K562 (cell line): Measurements from ENCODE around the gene SPOCK3. TPM values are rescaled to one million over a fixed set of nuclear protein-coding genes. Genes with fewer than 3 reads are reported as not detected.

Source experiments
- ATAC-seq: fragments of 200-7000 bp; cut with Tn5 transposase; 3 replicates; pipeline ENCODE4 v1.9.1; 2020; ENCODE audit warnings: moderate library complexity
- BruUV-seq: library from RNA; stranded (reverse); fragments of 400-500 nt; replicated peaks from 2 replicates; lab custom pipeline; 2021; lab: Mats Ljungman, UMichigan
- CTCF ChIA-PET: fragments of 300-600 bp; formaldehyde crosslinking; extraction: SDS; loops from one replicate; lab custom pipeline; 2021; ENCODE audit warnings: low intra/inter-chr PET ratio; lab: Yijun Ruan, JAX
- POLR2A ChIA-PET: fragments of 300-600, 350-650 bp; sonication (Branson Sonifier 250); formaldehyde crosslinking; extraction: SDS; loops from one replicate; lab custom pipeline; 2021; ENCODE audit warnings: antibody characterized with exemption, inconsistent platforms; lab: Yijun Ruan, JAX
- DNase-seq, 4 experiments: peaks; one replicate each; pipeline versions ENCODE4 v3.0.0 to v3.0.0-alpha.2; 2011 to 2018; ENCODE audit warnings: low spot score in 3 of 4, mixed read lengths in 3 of 4; ENCODE audit errors: extremely low read depth in 1 of 4
- FAIRE-seq: peaks from 2 replicates; lab custom pipeline; 2011; peaks lifted over from hg19 to GRCh38; lab: Jason Lieb, UNC
- H2AFZ ChIP-seq: 2 replicates; pipeline ENCODE4 v1.6.0; 2011; ENCODE audit warnings: low read depth, low read length, control low read depth, inconsistent platforms
- H3K27ac ChIP-seq: fragments of 200-600 bp; 3 replicates; pipeline ENCODE4 v1.8.0; 2011; ENCODE audit warnings: low read depth, mild to moderate bottlenecking, control low read depth, inconsistent platforms, low read length, moderate library complexity, mixed read lengths; ENCODE audit errors: extremely low read depth
- H3K27me3 ChIP-seq, 2 experiments: fragments of 300-600 bp in 1 of 2; 2 replicates in 1 of 2; 3 replicates in 1 of 2; pipeline versions ENCODE4 v1.6.0 to v1.8.0; 2011; ENCODE audit warnings: inconsistent platforms in 2 of 2, low read length in 2 of 2, mild to moderate bottlenecking in 1 of 2, mixed read lengths in 1 of 2, moderate library complexity in 1 of 2; ENCODE audit not compliant: control insufficient read depth in 2 of 2, insufficient read depth in 2 of 2
- H3K36me3 ChIP-seq: fragments of 300-600 bp; 3 replicates; pipeline ENCODE4 v1.8.0; 2011; ENCODE audit warnings: mild to moderate bottlenecking, low read length, inconsistent platforms; ENCODE audit not compliant: control insufficient read depth, insufficient read depth
- H3K4me1 ChIP-seq, 2 experiments: fragments of 200-600 bp in 1 of 2; replicated peaks in 1 of 2; 2 replicates in 1 of 2; 3 replicates in 1 of 2; pipeline versions ENCODE4 v1.5.1 to v1.8.0; 2011; ENCODE audit warnings: inconsistent platforms in 2 of 2, low read length in 2 of 2, mild to moderate bottlenecking in 1 of 2, mixed read lengths in 1 of 2, moderate library complexity in 1 of 2; ENCODE audit not compliant: control insufficient read depth in 2 of 2, insufficient read depth in 2 of 2
- H3K4me2 ChIP-seq: 2 replicates; pipeline ENCODE4 v1.6.1; 2011; ENCODE audit warnings: low read length, control low read depth, inconsistent platforms, mixed read lengths; ENCODE audit not compliant: insufficient read depth
- H3K4me3 ChIP-seq: fragments of 200-600 bp; sonication (generic), shearing (Covaris generic); 2 replicates; pipeline ENCODE4 v1.5.1; 2016; ENCODE audit warnings: control low read depth, inconsistent platforms
- H3K79me2 ChIP-seq: fragments of 200-600 bp; 3 replicates; pipeline ENCODE4 v1.8.0; 2011; ENCODE audit warnings: low read length, inconsistent platforms; ENCODE audit not compliant: control insufficient read depth, insufficient read depth
- H3K9ac ChIP-seq, 2 experiments: 2 replicates each; pipeline versions ENCODE4 v1.6.0 to v1.6.1; 2011; ENCODE audit warnings: low read depth in 2 of 2, low read length in 2 of 2, control low read depth in 1 of 2, inconsistent platforms in 1 of 2, mild to moderate bottlenecking in 1 of 2, mixed read lengths in 1 of 2; ENCODE audit not compliant: insufficient read depth in 1 of 2
- H3K9me1 ChIP-seq: one replicate; pipeline ENCODE4 v1.6.0; 2011; ENCODE audit warnings: inconsistent platforms, mild to moderate bottlenecking, low read length, moderate library complexity; ENCODE audit not compliant: control insufficient read depth, insufficient read depth
- H3K9me3 ChIP-seq: replicated peaks from 2 replicates; pipeline ENCODE4 v1.5.1; 2011; ENCODE audit warnings: low read depth, low read length, inconsistent platforms; ENCODE audit not compliant: control insufficient read depth, insufficient read depth
- H4K20me1 ChIP-seq: replicated peaks from 2 replicates; pipeline ENCODE4 v1.6.1; 2011; ENCODE audit warnings: low read length, inconsistent platforms, mixed read lengths; ENCODE audit not compliant: control insufficient read depth, insufficient read depth
- CHD1 ChIP-seq: fragments of 200-600 bp; sonication (generic); IDR thresholded peaks from one replicate; pipeline ENCODE4 v1.6.1; 2012; ENCODE audit warnings: mild to moderate bottlenecking, moderate library complexity, low read length, inconsistent platforms
- ELK3 ChIP-seq: fragments of 450-650 bp; formaldehyde crosslinking; IDR thresholded peaks from 2 replicates; pipeline ENCODE4 v1.4.0; 2020; ENCODE audit warnings: mild to moderate bottlenecking
- FOS ChIP-seq: IDR thresholded peaks from 3 replicates; pipeline ENCODE4 v1.6.1; 2011; ENCODE audit not compliant: insufficient read length; ENCODE audit errors: extremely low read depth
- IRF2 ChIP-seq: sonication (generic); formaldehyde crosslinking; IDR thresholded peaks from 2 replicates; pipeline ENCODE4 v1.8.1; 2022; ENCODE audit warnings: mild to moderate bottlenecking, missing genetic modification reagents
- NR1H2 ChIP-seq: sonication (generic); formaldehyde crosslinking; IDR thresholded peaks from 2 replicates; pipeline ENCODE4 v1.4.0; 2020; ENCODE audit warnings: mild to moderate bottlenecking, missing genetic modification reagents
- RAD21 ChIP-seq, 2 experiments: fragments of 250-450 bp in 1 of 2; fragments of 450-650 bp in 1 of 2; sonication (Bioruptor Pico) in 1 of 2; formaldehyde crosslinking in 1 of 2; IDR thresholded peaks in 1 of 2; conservative IDR thresholded peaks in 1 of 2; 2 replicates each; pipeline versions ENCODE4 v1.4.0 to v1.8.0; 2020 to 2022; ENCODE audit warnings: mild to moderate bottlenecking in 2 of 2, moderate library complexity in 1 of 2
- RBM22 ChIP-seq: fragments of 200-400 bp; formaldehyde crosslinking; IDR thresholded peaks from 2 replicates; pipeline ENCODE4 v1.6.1; 2018; ENCODE audit warnings: low read length, low read depth; ENCODE audit not compliant: poor library complexity, severe bottlenecking
- RBM25 ChIP-seq: fragments of 200-400 bp; formaldehyde crosslinking; IDR thresholded peaks from 2 replicates; pipeline ENCODE4 v1.6.1; 2018; ENCODE audit warnings: low read length, low read depth, moderate library complexity; ENCODE audit not compliant: severe bottlenecking
- RBM34 ChIP-seq: fragments of 200-400 bp; formaldehyde crosslinking; IDR thresholded peaks from 2 replicates; pipeline ENCODE4 v1.6.1; 2018; ENCODE audit warnings: low read length, borderline replicate concordance; ENCODE audit not compliant: insufficient read depth
- REST ChIP-seq, 2 experiments: fragments of 450-650 bp; formaldehyde crosslinking in 1 of 2; IDR thresholded peaks; 2 replicates each; pipeline versions ENCODE4 v1.4.0 to v1.6.1; 2014 to 2020; ENCODE audit warnings: mild to moderate bottlenecking in 2 of 2, borderline replicate concordance in 1 of 2, low read depth in 1 of 2
- SREBF1 ChIP-seq: fragments of 150-350 bp; IDR thresholded peaks from 2 replicates; pipeline ENCODE4 v1.6.1; 2014; ENCODE audit warnings: antibody characterized with exemption, low read depth, low read length, borderline replicate concordance
- ZEB2 ChIP-seq: fragments of 450-650 bp; IDR thresholded peaks from 2 replicates; pipeline ENCODE4 v1.6.1; 2016
- ZNF174 ChIP-seq: fragments of 250-450 bp; sonication (Bioruptor Pico); IDR thresholded peaks from 2 replicates; pipeline ENCODE4 v1.4.0; 2020; ENCODE audit warnings: mild to moderate bottlenecking
- ZNF583 ChIP-seq: fragments of 250-450 bp; sonication (Bioruptor Pico); IDR thresholded peaks from 2 replicates; pipeline ENCODE4 v1.4.0; 2020
- WGBS: fragments of 100-300 bp; shearing (Covaris generic); methylation state at CpG from one replicate; pipeline ENCODE4 v1.1.6; 2016; ENCODE audit warnings: low coverage, mixed read lengths; ENCODE audit not compliant: insufficient coverage; ENCODE audit errors: missing lambda C conversion rate; 5-methylcytosine and 5-hydroxymethylcytosine counted together
- in situ Hi-C: fragments of 300-500 bp; cut with MboI; formaldehyde crosslinking; loops from 4 replicates; pipeline ENCODE4 v1.15.0; 2018; ENCODE audit warnings: inconsistent platforms, mixed read lengths
- intact Hi-C: fragments of 100-400 bp; cut with micrococcal nuclease; formaldehyde crosslinking; loops from 2 replicates; pipeline ENCODE4 v1.14.2; 2022
- polyA plus RNA-seq, 8 experiments: library from polyadenylated mRNA; depleted of rRNA in 4 of 8; stranded (reverse) in 5 of 8; unstranded in 3 of 8; fragments of >200 nt; fragmentation: Nextera tagmentation in 2 of 8; fragmentation: Illumina TruSeq in 1 of 8; extraction: Ambion mirVana in 2 of 8; extraction: Trizol in 1 of 8; gene quantifications; 2 replicates each; pipeline versions ENCODE4 v1.2.1 to v1.2.3, GENCODE V29; 2011 to 2014; ENCODE audit warnings: inconsistent platforms in 1 of 8, missing spikeins in 1 of 8
- total RNA-seq, 7 experiments: library from RNA; depleted of rRNA in 6 of 7; stranded (reverse); fragments of >200 nt in 6 of 7; fragmentation: Illumina TruSeq in 2 of 7; extraction: Trizol in 2 of 7; gene quantifications; 2 replicates each; pipeline versions ENCODE4 v1.2.1 to v1.2.3, GENCODE V29; 2011 to 2021; ENCODE audit warnings: low replicate concordance in 1 of 7

Gene SPOCK3
- total and polyA plus RNA-seq, 9 of the 15 experiments (the other 6 are each of a cell fraction or from before 2014, with no cell fraction given) = not detected

- POLR2A ChIA-PET = no interaction called here
- Histone ChIP-seq H3K9ac (no peak overlapping the region), H3K9me1 (no peaks in the 10 kb centered on the region), H3K4me3 (no peak overlapping the region), H2AFZ (no peak overlapping the region), H3K36me3 (no peaks in the 10 kb centered on the region), H3K27ac (no peak overlapping the region), H3K79me2 (no peaks in the 10 kb centered on the region), H3K4me1 (no peaks in the 10 kb centered on the region), H3K9me3 (no peaks in the 10 kb centered on the region), H3K27me3 (no peaks in the 10 kb centered on the region), H3K4me2 (no peak overlapping the region), H4K20me1 (no peaks in the 10 kb centered on the region)
- WGBS = 0% methylated on average over 1 of the region's 1 CpG
- no peak for ATAC-seq
- no peak for DNase-seq
- in situ Hi-C loops (no loop called here), intact Hi-C loops (no loop called here)
- no TSS peak for BruUV-seq
- no peak for FAIRE-seq
- CTCF ChIA-PET = no interaction called here
- TF ChIP-seq CHD1 (no peak), FOS (no peak), ZEB2 (no peak), NR1H2 (no peak), ELK3 (CRISPR knock-in tag) (no peak), ZNF174 (CRISPR knock-in tag) (no peak), RBM22 (no peak), SREBF1 (no peak), RAD21 (CRISPR knock-in tag; conservative IDR thresholded peaks at IDR 0.05 in 1 of 2, IDR thresholded peaks at IDR 0.05 in 1 of 2) (no peak), RBM34 (no peak), REST (IDR thresholded peaks at IDR 0.05; ENCODE audit: borderline replicate concordance) (no peak), REST (CRISPR knock-in tag; IDR thresholded peaks at IDR 0.05; ENCODE audit: low read depth) (no peak), ZNF583 (no peak), RBM25 (no peak), IRF2 (no peak)
Measured at GRCh38 chr4:166887457-166887856, 346.8 kb downstream of the SPOCK3 start.
